CD4-positive, alpha-beta T cell treated with Interleukin-6 at 100 ng/mL for 8 hours (primary cell): ENCODE results near the gene NTMT2.
"Not testable (repeated sequence)": the region's sequence is repeated elsewhere in the genome, so short reads cannot be mapped to it uniquely, and the experiment has no call there.

Source experiments
- DNase-seq: peaks from one replicate; pipeline ENCODE4 v3.0.0-alpha.2; 2020; ENCODE audit warnings: mixed read lengths, low spot score

NTMT2 gene

DNA sequence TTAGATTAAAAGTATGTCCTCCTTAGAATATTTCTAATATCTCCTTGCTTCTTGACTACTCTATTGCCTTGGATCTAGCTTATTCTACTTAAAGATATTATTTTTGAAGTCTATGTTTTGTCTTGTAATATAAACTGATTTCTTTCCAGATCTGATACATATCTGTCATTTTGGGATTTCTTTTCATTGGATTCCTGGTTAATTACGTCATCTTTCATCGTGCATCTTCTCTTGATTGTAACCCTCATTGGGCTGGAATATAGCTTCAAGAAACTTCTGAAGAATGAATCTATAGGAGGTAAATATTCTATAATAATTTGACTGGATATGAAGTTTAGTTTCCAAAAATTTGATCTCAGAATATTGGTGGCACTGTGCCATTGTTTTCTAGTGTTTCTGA, 12.1 kb downstream of the NTMT2 start:
- no peak for DNase-seq

DNA sequence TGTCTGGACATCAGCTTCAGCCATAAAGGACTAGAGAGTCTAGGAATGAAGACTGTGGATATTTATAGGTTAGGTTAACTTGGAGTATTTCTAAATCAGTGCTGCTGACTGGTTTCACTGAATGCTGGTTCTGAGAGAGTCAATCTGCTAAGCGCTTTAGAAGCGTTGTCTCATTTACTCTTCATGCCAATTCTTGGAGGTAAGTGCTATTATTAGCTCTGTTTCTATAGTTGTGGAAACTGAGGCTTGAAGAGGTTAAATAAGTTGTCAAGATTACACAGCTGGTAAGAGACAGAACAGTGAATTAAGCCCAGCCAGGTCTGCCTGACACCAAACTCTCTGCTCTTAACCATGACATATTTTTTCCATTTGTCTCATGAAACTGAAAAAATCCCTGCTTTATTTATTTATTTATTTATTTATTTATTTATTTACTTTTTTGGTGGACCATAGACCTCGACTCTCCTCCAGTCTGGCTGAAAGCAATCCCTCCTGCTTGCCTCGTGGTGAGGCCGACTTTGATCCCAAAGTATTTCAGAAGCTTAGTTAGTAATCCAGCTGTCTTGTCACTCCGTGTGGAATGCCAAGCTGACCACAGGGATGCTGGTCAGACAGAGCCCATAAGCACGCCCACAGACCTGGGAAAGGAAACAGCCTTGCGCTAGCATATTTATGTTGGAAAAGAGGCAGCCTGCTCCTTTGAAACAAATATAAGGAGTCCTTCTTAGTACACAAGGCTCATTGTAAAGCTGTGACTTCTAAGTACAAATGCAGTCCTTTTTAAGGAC, 16.9 kb downstream of the NTMT2 start:
- DNase-seq, result no peak

DNA sequence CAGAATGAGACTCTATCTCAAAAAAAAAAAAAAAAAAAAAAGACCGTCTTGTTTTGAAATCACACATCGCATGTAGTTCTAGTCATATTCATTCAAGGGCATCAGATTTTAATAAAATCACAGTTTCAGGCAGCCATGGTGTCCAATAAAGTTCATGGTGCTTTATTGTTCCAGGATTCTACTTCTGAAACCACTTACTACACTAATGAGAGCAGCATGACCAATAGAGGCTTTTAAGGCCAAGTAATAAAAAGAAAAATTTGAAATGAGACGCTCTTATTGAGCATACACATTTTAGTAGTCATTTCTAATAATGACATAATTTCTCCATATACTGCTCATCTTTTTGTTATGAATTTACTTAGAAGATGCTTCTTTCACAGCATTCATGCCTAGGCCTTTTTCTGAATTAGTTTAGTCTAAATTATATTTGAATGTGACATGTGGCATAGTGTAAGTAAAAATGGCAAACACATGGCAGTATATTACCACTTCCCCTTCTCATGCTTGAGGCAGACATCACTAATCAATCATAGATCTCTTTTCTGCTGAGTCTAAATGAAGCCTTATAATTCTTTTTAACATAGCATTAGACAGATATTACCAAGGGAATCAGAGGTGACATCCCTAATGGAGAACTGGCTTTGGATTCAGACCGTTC, 18.5 kb downstream of the NTMT2 start:
- DNase-seq, result no peak

- no peak for DNase-seq
Measured at GRCh38 chr1:170166518-170167180, 20.9 kb downstream of the NTMT2 start.

- no peak for DNase-seq
Measured at GRCh38 chr1:170168265-170168664, 22.5 kb downstream of the NTMT2 start.

DNA sequence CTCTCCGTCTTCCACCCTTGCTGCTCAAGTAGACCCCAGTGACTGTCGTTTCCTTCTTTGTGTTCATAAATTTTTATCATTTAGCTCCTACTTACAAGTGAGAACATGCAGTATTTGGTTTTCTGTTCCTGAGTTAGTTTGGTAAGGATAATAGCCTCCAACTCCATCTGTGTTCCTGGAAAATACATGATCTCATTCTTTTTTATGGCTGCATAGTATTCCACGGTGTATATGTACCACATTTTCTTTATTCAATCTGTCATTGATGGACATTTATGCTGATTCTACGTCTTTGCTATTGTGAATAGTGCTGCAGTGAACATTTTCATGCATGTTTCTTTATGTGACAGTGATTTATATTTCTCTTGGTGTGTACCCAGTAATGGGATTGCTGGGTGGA, 24.8 kb downstream of the NTMT2 start:
- DNase-seq, result not testable (repeated sequence)

DNA sequence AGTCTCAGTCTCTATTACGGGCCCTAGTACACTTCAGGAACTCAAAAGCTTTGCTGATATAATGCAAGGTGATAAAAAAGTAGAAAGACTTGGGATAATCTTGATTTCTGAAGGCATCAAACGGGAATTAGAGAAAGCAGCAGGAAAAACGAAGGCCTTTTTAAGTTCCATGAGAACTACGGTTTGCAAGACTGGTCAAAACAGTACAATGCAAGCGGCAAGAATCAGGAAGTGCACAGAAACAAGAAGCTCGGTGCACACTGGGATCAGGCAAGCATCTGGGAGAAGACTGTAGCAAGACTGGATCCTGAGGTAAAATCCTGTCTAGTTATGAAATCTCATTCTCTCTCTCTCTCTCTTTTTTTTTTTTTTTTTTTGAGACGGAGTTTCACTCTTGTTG, 28.6 kb downstream of the NTMT2 start:
- no peak for DNase-seq

GRCh38 chr1:170175041-170175440, 29.3 kb downstream of the NTMT2 start:
- DNase-seq, result no peak

DNA sequence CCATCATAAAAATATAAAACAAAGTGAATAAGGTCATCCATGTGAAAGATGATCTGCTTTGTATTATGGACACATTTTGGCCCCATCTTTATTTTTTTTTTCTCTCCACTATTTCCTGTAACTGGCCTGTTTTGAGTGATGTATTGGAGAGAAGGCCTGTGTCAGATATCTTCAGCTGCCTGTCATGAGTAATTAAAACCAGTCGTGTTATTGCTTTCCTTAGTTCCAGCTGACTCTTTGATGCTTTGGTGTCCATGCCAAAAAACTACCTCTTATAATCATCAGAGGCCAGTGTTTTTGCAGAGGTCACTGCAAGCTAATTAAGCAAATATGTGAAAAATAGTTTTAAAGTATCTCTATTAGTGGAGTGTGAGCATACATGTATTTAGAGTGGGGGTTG, 29.7 kb downstream of the NTMT2 start:
- DNase-seq, result no peak

- no peak for DNase-seq
Measured at GRCh38 chr1:170176772-170177171, 31.0 kb downstream of the NTMT2 start.

DNA sequence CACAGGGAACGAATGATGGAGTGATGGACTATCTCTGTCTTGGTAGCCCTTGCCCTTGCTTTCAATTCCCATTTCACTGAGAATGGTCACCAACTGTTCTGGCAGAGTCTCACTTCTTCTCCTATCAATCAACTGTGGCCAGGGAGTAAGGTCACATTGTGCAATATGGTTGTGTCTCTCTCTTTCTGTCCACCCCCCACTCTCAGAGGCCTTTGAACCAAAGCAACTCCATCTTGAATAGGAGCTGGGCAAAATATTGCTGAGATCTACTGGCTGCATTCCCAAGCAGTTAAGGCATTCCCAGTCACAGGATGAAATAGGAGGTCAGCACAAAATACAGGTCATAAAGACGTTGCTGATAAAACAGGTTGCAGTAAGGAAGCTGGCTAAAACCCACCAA, 36.7 kb downstream of the NTMT2 start:
- no peak for DNase-seq

- DNase-seq, result no peak
Measured at GRCh38 chr1:170192546-170192945, 46.8 kb downstream of the NTMT2 start.

GRCh38 chr1:170194451-170194850, 48.7 kb downstream of the NTMT2 start:
- DNase-seq, result no peak

DNA sequence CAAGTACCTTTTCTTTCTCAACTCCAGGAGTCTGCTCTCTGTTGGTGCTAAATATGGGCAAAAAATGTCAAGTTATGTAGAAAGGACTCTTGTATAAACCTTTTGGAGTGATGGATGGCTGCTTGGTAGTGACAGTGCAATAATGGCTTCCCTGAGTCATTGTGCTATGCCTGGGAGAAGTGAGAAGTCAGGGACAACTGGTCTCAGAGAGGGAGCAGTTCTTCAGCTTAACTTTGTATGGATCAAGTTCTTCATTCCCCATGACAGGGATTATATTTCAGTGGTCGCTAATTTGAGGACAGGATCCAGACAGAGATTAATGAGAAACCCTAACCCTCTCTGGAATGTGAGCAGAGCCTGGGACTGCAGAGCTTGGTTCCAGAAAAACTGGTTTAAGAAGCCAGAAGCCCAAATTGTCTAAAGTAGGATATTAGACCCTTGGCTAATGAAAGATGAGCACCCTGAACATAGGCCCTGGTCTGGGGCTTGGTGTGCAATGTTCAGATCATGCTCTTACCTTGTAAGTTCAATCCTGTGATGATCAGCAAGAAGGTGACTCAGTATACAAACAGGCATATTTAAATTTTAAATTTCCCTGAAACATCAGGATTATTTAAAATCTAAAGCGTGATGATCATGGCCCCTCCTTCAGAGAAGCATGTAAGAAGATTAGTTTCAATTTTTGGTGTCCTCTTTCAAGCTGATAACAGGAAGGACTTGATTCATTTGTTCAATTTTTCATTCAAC, 50.9 kb downstream of the NTMT2 start:
- no peak for DNase-seq

DNA sequence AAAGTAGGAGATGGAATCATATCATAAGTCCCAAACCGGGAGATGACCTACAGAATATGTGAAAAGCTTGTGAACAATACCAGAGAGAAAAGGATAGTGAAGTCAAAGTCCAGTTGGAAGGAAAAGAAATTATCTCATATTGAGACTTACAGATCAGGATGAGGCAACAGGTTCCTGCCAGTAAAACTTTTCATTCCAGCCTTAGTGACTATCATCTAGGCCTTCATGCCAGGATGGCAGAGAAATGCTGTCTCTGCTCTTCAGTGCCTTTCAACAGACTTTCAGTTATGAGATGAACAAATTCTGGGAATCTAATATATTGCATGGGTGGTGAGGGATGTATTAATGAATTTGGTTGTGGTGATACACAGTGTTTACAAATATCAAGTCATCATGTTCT, 52.3 kb downstream of the NTMT2 start:
- DNase-seq, result no peak

DNA sequence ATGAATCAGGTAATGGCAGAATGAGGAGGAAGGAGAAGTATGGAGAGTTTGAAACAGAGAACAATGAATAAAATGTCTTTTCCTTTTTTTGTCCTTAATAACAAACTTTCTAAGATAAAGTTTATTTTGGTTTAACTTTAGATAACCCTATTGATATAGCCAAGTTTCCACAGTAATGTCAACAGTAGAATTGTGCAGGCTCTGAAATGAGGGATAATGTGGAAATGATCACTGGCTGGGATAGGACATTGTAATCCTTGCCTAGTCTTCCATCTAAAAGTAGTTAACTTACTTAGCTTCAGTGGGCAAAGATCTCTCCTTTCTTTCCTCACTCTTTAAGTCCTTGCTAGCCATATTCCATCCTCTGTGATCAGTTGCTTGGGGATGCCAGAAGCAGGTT, 52.8 kb downstream of the NTMT2 start:
- no peak for DNase-seq

- DNase-seq, result no peak
Measured at GRCh38 chr1:170200161-170200560, 54.4 kb downstream of the NTMT2 start.

DNA sequence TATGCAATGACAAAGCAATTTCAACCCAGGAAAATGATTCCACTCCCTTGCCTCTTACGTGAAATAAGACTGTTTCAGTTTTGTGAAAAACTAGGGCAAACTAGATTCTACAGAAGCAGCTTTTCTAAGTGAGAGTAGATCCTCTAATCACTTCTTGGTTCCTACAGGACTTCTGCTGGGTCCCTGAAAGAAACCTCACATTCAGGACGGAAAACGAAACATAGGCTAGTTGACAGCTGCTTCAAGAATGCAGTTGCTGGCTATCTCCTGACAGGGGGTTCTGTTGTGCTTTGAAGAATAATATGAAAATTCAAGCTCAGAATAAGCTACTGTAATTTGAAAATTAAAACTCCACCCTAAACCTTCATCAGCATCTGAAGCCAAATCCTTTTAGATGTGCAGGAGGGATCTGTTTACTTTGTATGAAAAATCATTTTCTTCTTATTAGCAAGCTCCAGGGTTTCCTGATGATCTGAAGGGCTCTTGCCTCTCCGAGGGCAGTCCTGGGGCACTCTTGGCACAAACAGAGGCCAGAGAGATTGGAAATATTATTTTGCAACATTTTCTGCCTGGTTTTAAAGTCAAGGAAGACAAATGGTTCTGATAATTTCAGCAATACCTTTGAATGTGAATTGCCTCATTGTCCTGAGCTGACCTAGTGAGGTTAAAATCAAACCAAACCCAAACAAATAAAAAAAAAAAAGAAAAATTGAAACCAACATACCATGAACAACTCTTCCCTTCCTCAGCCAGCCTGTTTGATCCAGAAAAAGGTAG, 55.0 kb downstream of the NTMT2 start:
- no peak for DNase-seq

GRCh38 chr1:170203693-170204092, 57.9 kb downstream of the NTMT2 start:
- DNase-seq, result no peak

DNA sequence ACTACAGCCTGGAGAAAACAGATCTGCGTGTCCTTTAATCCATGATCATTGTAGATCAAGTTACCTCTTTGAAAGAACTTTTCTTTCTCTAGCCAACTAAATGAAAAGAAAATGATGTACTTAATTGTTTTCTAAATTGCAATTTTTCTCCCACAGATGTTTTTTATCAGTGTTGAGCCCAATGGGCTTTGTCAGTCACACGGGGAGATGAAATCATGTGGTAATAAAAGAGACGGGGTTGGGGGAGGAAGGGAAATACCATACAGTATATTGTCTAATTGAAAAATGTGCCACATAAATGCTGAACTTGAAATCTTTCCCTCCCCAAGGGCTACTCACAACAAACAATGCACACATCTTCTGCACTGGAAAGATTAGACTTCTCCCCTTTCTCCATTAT, 58.4 kb downstream of the NTMT2 start:
- DNase-seq, result no peak

GRCh38 chr1:170205301-170205700, 59.5 kb downstream of the NTMT2 start:
- DNase-seq, result no peak

DNA sequence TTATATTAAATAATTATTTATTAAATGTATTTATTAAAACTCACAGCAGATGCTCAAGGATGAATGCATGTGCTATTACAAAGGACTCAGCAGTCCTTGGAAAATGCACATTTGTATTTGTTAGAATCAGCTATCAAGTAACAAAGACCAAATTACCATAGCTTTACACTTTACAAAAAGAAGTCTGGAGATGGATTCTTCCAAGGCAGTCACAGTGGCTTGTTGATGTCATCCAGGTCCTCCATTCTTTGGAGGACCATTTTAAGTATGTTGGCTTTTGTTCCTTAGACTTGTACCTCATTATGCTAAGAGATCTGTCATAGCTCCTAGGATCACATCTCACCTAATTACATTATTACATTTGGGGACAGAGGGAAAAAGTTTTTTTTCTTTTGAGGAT, 63.4 kb downstream of the NTMT2 start:
- DNase-seq, result no peak
